Stimulated activated CD8-positive, alpha-beta memory T cell treated with anti-CD3 and anti-CD28 coated beads, Interleukin-15, amount 100 ng/mL, for 48 hours (primary cell): ENCODE measurements around the gene TRIM46.
"Not testable (repeated sequence)": the region's sequence is repeated elsewhere in the genome, so short reads cannot be mapped to it uniquely, and the experiment has no call there.

Experiments
- DNase-seq, 2 donors: peaks; one replicate each; pipeline ENCODE4 v3.0.0-alpha.2; 2020; ENCODE audit warnings: low read depth in 2 of 2

Gene TRIM46

DNA sequence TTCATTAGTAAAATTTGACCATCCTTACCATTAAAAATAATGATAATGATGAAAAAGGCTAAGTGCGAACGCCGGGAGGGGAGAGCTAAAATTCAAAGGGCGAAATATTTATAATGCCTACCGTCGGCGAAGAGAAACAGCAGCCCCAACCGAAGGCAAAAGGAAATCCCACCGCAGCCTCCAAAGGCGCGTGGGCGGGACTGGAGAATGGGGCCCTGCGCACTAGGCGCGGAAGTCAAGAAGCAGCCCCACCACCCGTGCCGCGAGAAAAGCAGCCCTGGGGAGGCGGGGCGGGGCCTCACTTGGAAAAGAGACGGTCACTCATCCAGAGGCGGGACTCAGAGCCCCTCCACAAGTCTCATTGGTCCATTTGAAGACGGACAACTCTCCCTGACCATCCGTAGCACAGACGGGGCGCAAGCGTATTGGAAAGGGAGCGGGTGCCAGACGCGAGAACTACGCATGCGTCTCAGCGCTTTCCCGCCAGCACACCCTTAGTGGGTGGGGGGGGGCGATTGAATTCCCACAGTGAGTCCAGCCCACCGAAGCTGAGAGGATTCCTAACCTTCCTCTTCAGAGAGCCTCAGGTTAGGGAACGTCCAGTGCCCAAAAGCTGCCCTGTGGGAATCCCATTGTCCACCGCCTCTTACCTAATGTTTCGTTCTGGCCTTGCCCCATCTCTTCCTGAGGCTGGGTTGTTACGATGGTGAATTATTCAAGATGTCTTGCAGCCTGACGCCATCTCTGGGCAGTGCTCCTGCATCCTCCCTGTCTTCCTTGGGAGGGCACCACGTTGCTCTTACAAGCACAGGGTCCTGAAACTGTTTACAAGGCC is 53.8 kb downstream of the TRIM46 start:
- peak; percentile 99 to 100 for DNase-seq

DNA sequence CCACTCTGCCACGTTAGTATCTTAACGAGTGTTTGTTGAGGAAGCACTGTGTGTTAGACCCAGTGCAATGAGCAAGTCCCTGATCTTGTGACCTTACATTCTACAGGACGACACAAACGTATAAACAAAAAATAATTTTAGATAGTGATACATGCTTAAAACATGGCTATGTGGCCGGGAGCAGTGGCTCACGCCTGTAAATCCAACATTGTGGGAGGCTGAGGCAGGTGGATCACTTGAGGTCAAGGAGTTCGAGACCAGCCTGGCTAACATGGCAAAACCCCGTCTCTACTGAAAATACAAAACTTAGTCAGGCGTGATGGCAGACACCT is 54.4 kb downstream of the TRIM46 start:
- no peak for DNase-seq

DNA sequence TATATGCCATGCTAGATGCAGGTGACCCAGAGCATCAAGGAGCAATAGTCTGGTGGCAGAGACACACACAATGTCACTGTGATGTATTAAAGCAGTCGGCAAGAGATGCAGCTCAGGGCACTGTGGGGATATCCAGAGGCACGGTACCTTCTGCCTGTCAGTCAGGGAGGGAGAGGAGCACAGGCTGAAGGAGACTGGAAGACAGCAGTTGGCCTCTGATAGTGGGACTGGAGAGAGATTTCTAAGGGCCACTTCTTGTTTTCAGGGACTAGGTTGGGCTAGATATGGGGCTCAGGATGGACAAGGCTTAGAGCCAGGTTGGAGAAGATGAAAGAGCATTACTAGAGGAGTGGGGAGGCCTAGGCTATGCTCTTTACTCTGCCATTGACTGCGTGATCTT is 57.7 kb downstream of the TRIM46 start:
- not testable (repeated sequence) for DNase-seq

DNA sequence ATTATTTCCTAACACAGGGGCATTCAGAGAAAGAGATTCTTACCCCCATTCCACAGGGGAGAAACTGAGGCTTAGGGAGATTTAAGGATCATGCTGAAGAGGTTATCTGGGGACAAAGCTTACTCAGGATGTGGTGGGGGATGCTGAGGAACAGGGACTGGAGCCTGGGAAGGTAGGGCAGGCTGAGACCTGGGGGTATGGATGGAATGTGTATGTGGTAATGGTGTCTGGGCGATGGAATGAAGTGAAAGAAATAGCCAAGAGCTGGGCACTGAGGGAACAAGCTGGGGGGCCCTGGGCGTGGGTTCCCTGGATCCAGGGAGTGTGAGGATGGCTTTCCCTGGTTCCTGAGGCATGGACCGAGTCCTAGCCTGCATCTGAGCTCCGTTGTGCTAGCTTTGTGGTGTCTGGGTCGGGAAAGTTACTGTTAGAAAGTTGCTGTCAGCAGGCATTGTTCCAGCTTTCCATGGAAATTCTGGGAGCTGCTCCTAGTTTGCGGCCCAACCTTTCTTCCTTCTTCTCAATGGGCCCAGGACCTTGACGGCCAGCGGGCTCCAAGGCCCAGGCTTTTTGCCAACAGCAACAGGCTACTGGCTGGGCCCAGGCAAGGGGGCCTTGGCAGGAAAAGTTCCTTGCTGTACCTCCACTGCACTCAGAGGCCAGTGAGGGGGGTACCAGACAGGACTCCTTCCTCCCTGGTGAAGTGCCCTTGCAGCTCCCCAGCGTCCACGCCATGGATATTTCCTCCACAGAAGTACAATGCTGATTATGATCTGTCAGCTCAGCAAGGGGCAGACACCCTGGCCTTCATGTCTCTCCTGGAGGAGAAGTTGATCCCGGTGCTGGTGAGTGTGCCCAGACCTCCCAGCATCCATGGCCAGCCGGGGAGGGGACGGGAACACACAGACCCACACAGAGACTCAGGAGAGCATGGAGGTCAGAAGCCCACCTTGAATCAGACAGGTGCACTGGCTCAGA is 58.6 kb downstream of the TRIM46 start:
- not testable (repeated sequence) for DNase-seq

DNA sequence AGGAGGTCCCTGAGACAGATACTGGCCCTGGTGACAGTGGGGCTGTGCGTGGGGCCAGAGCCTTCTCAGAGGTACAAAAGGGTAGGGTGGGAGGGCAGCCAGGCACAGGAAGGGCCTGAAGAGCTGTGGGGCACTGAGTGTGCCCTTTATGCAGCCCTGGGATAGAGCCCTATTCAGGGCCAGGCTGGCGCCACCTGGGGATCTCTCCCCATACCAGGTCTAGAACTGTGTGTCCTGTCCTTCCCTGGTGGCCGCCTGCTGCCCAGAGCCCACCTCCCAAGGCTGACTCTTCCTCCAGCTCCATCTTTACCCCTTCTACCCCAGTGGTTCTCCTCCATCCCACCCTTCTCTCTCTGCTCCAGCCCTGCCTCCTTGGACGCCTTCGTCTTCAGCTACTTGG is 59.9 kb downstream of the TRIM46 start:
- DNase-seq, result not testable (repeated sequence)
